Ectodermal cell (in vitro differentiated cells): ENCODE results near the gene MCCD1.

Experiments
- H3K27ac ChIP-seq: 2 replicates; pipeline ENCODE4 v1.7.0; 2013; ENCODE audit warnings: mild to moderate bottlenecking, low read depth, low read length; ENCODE audit not compliant: insufficient read depth, poor library complexity, severe bottlenecking
- H3K27me3 ChIP-seq: 2 replicates; pipeline ENCODE4 v1.7.0; 2013; ENCODE audit warnings: mild to moderate bottlenecking, low read length; ENCODE audit not compliant: insufficient read depth, control insufficient read depth, poor library complexity, severe bottlenecking
- H3K36me3 ChIP-seq: one replicate; pipeline ENCODE4 v1.7.0; 2013; ENCODE audit warnings: low read length; ENCODE audit not compliant: control insufficient read depth, insufficient read depth
- H3K4me1 ChIP-seq: one replicate; pipeline ENCODE4 v1.7.0; 2013; ENCODE audit warnings: low read length; ENCODE audit not compliant: control insufficient read depth, insufficient read depth
- H3K4me3 ChIP-seq: 2 replicates; pipeline ENCODE4 v1.7.0; 2013; ENCODE audit warnings: low read depth, low read length, control low read depth; ENCODE audit not compliant: insufficient read depth
- H3K9me3 ChIP-seq: 2 replicates; pipeline ENCODE4 v1.7.0; 2013; ENCODE audit warnings: mild to moderate bottlenecking, low read length, moderate library complexity; ENCODE audit not compliant: control insufficient read depth
- WGBS, 2 experiments: methylation state at CpG; one replicate each; pipeline ENCODE4 v1.1.7; 2013; ENCODE audit warnings: missing lambda C conversion rate in 2 of 2; 5-methylcytosine and 5-hydroxymethylcytosine counted together

MCCD1 gene

GRCh38 chr6:31578184-31579118 lies 49.7 kb downstream of the MCCD1 start:
- Histone ChIP-seq H3K36me3 (no peaks in the 10 kb centered on the region), H3K9me3 (no peaks in the 10 kb centered on the region), H3K27me3 (peaks cover 21% of the 10 kb centered on the region), H3K4me3 (no peak overlapping the region), H3K27ac (no peak overlapping the region), H3K4me1 (peaks cover 6% of the 10 kb centered on the region)
- 86 to 89% methylated on average over 12 of the region's 12 CpGs for WGBS, 2 experiments

GRCh38 chr6:31579119-31579505 lies 50.4 kb downstream of the MCCD1 start:
- peaks cover 21% of the 10 kb centered on the region for H3K27me3 ChIP-seq
- H3K36me3 ChIP-seq, result no peaks in the 10 kb centered on the region
- WGBS, 2 experiments, result 92 to 94% methylated on average over 3 of the region's 3 CpGs
- no peak overlapping the region for H3K27ac ChIP-seq
- H3K4me1 ChIP-seq, result peaks cover 6% of the 10 kb centered on the region
- H3K4me3 ChIP-seq, result no peak overlapping the region
- H3K9me3 ChIP-seq, result no peaks in the 10 kb centered on the region
